Left lobe of liver (tissue), 2 donors: Measurements from ENCODE around the gene UGT1A3. TPM values are rescaled to one million over a fixed set of nuclear protein-coding genes. Genes with fewer than 3 reads are reported as not detected.

Experiments
- ATAC-seq: fragments of 200-7000 bp; cut with Tn5 transposase; one replicate; pipeline ENCODE4 v1.9.1; 2020; ENCODE audit warnings: mild to moderate bottlenecking, moderate library complexity
- DNase-seq: peaks from one replicate; pipeline ENCODE4 v3.0.0-alpha.2; 2020; ENCODE audit warnings: low spot score
- total RNA-seq: library from RNA; stranded (reverse); gene quantifications from one replicate; pipeline ENCODE4 v1.2.1, GENCODE V29; 2021
- donor health status: DM: no; HTN: no; CAD: no; lungs with moderate emphysema.
- donor health status: DM: no; HTN: yes; CAD: no.

Gene UGT1A3
- total RNA-seq, 1 donor from 2014 or later, result 52.8 TPM

GRCh38 chr2:233792720-233793119 lies 63.9 kb downstream of the UGT1A3 start:
- ATAC-seq, result no peak
- no peak for DNase-seq

GRCh38 chr2:233793465-233794127 lies 64.8 kb downstream of the UGT1A3 start:
- DNase-seq (no peak), ATAC-seq (no peak)

GRCh38 chr2:233794128-233794658 lies 65.4 kb downstream of the UGT1A3 start:
- ATAC-seq, result no peak
- no peak for DNase-seq

GRCh38 chr2:233795735-233796171 lies 66.9 kb downstream of the UGT1A3 start:
- DNase-seq, result no peak
- ATAC-seq, result no peak

- ATAC-seq (no peak), DNase-seq (no peak)
Observed at GRCh38 chr2:233796254-233796653, 67.4 kb downstream of the UGT1A3 start.

- DNase-seq (peak; percentile 18), ATAC-seq (no peak)
Observed at GRCh38 chr2:233798335-233799086, 69.7 kb downstream of the UGT1A3 start.

GRCh38 chr2:233799087-233799665 lies 70.3 kb downstream of the UGT1A3 start:
- no peak for ATAC-seq
- DNase-seq, result peak; percentile 22

- DNase-seq (peak; percentile 24), ATAC-seq (no peak)
Observed at GRCh38 chr2:233799716-233800115, 70.9 kb downstream of the UGT1A3 start.

GRCh38 chr2:233800208-233800607 lies 71.4 kb downstream of the UGT1A3 start:
- no peak for DNase-seq

GRCh38 chr2:233801357-233802131 lies 72.7 kb downstream of the UGT1A3 start:
- DNase-seq (peak; percentile 28), ATAC-seq (no peak)

More at GRCh38 chr2:233800208-233800607, 71.4 kb downstream of the UGT1A3 start:
- ATAC-seq, result no peak

- DNase-seq, result peak; percentile 22
- ATAC-seq, result no peak
Observed at GRCh38 chr2:233802132-233802815, 73.4 kb downstream of the UGT1A3 start.

- ATAC-seq (no peak), DNase-seq (peak; percentile 22)
Observed at GRCh38 chr2:233803292-233803911, 74.6 kb downstream of the UGT1A3 start.

- no peak for ATAC-seq
- DNase-seq, result peak; percentile 36
Observed at GRCh38 chr2:233803994-233804393, 75.2 kb downstream of the UGT1A3 start.

GRCh38 chr2:233807215-233807865 lies 78.5 kb downstream of the UGT1A3 start:
- ATAC-seq, result no peak

GRCh38 chr2:233807966-233808935 lies 79.4 kb downstream of the UGT1A3 start:
- ATAC-seq (no peak), DNase-seq (peak; percentile 31)

More at GRCh38 chr2:233807215-233807865, 78.5 kb downstream of the UGT1A3 start:
- peak; percentile 30 for DNase-seq

- ATAC-seq, result no peak
- peak; percentile 14 for DNase-seq
Observed at GRCh38 chr2:233810385-233810784, 81.5 kb downstream of the UGT1A3 start.

- DNase-seq, result peak; percentile 22
- no peak for ATAC-seq
Observed at GRCh38 chr2:233811087-233811486, 82.2 kb downstream of the UGT1A3 start.

- DNase-seq, result peak; percentile 35
- ATAC-seq, result no peak
Observed at GRCh38 chr2:233811732-233812131, 82.9 kb downstream of the UGT1A3 start.
